Measurements from ENCODE around the gene SLC17A3. TPM values are rescaled to one million over a fixed set of nuclear protein-coding genes. Genes with fewer than 3 reads are reported as not detected.

SLC17A3 gene
- polyA plus RNA-seq, 1 donor from 2014 or later, result not detected

DNA sequence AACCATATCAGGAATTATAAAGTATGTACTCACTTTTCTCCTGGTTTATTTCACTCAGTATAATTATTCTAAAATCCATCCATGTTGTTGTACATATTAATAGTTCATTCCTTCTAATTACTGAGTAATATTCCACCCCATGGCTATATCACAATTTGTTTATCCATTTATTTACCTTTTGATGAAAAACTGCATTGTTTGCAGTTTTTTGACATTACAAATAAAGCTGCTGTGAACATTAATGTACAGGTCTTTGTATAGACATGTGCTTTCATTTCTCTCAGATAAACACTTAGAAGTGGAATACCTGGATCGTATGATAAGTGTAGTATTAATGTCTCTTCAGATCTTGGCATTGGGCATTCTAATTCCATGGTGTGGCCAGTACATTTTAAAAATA, 4.2 kb downstream of the SLC17A3 start:
- Histone ChIP-seq H3K9ac (ENCODE audit: low read length) (no peak overlapping the region), H3K27me3 (ENCODE audit: insufficient read depth, low read depth, low read length) (no peaks in the 10 kb centered on the region), H2AFZ (ENCODE audit: low read depth, low read length) (no peak overlapping the region), H3K27ac (ENCODE audit: low read length) (no peak overlapping the region), H3K79me2 (replicated peaks; ENCODE audit: insufficient read depth, low read length) (no peaks in the 10 kb centered on the region), H3K9me2 (ENCODE audit: insufficient read depth, low read length) (no peaks in the 10 kb centered on the region), H4K20me1 (ENCODE audit: insufficient read depth) (no peaks in the 10 kb centered on the region), H3F3A (ENCODE audit: insufficient read depth, low read length, poor library complexity, severe bottlenecking) (no peaks in the 10 kb centered on the region), H3K9me3 (ENCODE audit: low read length) (no peaks in the 10 kb centered on the region), H3K4me2 (ENCODE audit: low read length) (no peak overlapping the region), H3K36me3 (ENCODE audit: insufficient read depth, low read length) (no peaks in the 10 kb centered on the region), H3K4me3 (ENCODE audit: low read length) (no peak overlapping the region)
- TF ChIP-seq SMC3 (conservative IDR thresholded peaks at IDR 0.05; ENCODE audit: poor library complexity), result no peak
- TF ChIP-seq EZH2 (IDR thresholded peaks at IDR 0.05; ENCODE audit: borderline replicate concordance, insufficient read depth, low read length, poor library complexity, severe bottlenecking), result no peak
- TF ChIP-seq RAD21 (conservative IDR thresholded peaks at IDR 0.05), result no peak
- TF ChIP-seq EP300 (conservative IDR thresholded peaks at IDR 0.05; ENCODE audit: poor library complexity, severe bottlenecking), result no peak
- TF ChIP-seq POLR2AphosphoS5 (IDR thresholded peaks at IDR 0.05), result no peak
- TF ChIP-seq, protein P1, sequence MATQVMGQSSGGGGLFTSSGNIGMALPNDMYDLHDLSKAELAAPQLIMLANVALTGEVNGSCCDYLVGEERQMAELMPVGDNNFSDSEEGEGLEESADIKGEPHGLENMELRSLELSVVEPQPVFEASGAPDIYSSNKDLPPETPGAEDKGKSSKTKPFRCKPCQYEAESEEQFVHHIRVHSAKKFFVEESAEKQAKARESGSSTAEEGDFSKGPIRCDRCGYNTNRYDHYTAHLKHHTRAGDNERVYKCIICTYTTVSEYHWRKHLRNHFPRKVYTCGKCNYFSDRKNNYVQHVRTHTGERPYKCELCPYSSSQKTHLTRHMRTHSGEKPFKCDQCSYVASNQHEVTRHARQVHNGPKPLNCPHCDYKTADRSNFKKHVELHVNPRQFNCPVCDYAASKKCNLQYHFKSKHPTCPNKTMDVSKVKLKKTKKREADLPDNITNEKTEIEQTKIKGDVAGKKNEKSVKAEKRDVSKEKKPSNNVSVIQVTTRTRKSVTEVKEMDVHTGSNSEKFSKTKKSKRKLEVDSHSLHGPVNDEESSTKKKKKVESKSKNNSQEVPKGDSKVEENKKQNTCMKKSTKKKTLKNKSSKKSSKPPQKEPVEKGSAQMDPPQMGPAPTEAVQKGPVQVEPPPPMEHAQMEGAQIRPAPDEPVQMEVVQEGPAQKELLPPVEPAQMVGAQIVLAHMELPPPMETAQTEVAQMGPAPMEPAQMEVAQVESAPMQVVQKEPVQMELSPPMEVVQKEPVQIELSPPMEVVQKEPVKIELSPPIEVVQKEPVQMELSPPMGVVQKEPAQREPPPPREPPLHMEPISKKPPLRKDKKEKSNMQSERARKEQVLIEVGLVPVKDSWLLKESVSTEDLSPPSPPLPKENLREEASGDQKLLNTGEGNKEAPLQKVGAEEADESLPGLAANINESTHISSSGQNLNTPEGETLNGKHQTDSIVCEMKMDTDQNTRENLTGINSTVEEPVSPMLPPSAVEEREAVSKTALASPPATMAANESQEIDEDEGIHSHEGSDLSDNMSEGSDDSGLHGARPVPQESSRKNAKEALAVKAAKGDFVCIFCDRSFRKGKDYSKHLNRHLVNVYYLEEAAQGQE (IDR thresholded peaks at IDR 0.05; ENCODE audit: borderline replicate concordance), result no peak
- TF ChIP-seq, protein P2, sequence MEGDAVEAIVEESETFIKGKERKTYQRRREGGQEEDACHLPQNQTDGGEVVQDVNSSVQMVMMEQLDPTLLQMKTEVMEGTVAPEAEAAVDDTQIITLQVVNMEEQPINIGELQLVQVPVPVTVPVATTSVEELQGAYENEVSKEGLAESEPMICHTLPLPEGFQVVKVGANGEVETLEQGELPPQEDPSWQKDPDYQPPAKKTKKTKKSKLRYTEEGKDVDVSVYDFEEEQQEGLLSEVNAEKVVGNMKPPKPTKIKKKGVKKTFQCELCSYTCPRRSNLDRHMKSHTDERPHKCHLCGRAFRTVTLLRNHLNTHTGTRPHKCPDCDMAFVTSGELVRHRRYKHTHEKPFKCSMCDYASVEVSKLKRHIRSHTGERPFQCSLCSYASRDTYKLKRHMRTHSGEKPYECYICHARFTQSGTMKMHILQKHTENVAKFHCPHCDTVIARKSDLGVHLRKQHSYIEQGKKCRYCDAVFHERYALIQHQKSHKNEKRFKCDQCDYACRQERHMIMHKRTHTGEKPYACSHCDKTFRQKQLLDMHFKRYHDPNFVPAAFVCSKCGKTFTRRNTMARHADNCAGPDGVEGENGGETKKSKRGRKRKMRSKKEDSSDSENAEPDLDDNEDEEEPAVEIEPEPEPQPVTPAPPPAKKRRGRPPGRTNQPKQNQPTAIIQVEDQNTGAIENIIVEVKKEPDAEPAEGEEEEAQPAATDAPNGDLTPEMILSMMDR (IDR thresholded peaks at IDR 0.05; ENCODE audit: poor library complexity, severe bottlenecking), result no peak
- TF ChIP-seq MXI1 (conservative IDR thresholded peaks at IDR 0.05; ENCODE audit: poor library complexity, severe bottlenecking), result no peak
- TF ChIP-seq TAF1 (IDR thresholded peaks at IDR 0.05; ENCODE audit: low read depth), result no peak

DNA sequence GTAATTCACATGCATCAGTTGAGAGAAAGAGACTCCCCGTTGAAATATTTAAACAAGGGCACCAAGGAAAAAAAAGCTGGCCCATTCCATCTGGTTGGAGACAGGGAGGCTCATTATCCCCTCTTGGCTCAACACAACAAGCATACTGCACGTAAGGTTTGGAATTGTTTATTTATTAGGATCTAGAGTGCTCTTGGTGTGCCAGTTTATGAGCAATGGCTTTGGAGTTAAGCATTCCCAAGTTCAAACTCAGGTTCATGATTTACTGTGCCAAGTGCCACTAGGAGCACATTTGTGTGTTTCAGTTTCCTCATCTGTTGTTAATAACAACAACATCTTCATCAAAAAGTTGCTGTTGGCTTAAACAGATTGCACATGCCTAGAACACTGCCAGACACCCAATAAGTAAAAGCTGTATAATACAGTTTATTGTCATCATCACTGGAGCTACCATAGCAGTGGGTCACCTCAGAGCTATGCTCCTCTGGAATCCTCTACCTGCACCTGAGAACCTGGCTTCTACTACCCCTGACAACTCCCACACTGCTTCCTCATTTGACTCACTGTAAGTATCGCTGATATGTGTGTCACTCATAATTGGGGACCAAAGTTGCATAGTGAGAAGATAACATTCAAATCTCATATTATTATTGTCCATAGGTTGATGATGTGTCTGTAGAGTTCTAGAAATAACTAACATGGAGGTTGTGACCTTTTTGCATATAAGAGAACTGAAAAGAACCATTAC, 5.4 kb downstream of the SLC17A3 start:
- Histone ChIP-seq H3F3A (ENCODE audit: insufficient read depth, low read length, poor library complexity, severe bottlenecking) (no peaks in the 10 kb centered on the region), H3K9me2 (ENCODE audit: insufficient read depth, low read length) (no peaks in the 10 kb centered on the region), H4K20me1 (ENCODE audit: insufficient read depth) (no peaks in the 10 kb centered on the region), H3K36me3 (ENCODE audit: insufficient read depth, low read length) (no peaks in the 10 kb centered on the region), H3K4me3 (ENCODE audit: low read length) (no peak overlapping the region), H2AFZ (ENCODE audit: low read depth, low read length) (no peak overlapping the region), H3K79me2 (replicated peaks; ENCODE audit: insufficient read depth, low read length) (no peaks in the 10 kb centered on the region), H3K27me3 (ENCODE audit: insufficient read depth, low read depth, low read length) (no peaks in the 10 kb centered on the region), H3K9me3 (ENCODE audit: low read length) (no peaks in the 10 kb centered on the region), H3K4me2 (ENCODE audit: low read length) (no peak overlapping the region), H3K27ac (ENCODE audit: low read length) (no peak overlapping the region), H3K9ac (ENCODE audit: low read length) (no peak overlapping the region)
- TF ChIP-seq EZH2 (IDR thresholded peaks at IDR 0.05; ENCODE audit: borderline replicate concordance, insufficient read depth, low read length, poor library complexity, severe bottlenecking) (no peak), TAF1 (IDR thresholded peaks at IDR 0.05; ENCODE audit: low read depth) (no peak), EP300 (conservative IDR thresholded peaks at IDR 0.05; ENCODE audit: poor library complexity, severe bottlenecking) (no peak), MXI1 (conservative IDR thresholded peaks at IDR 0.05; ENCODE audit: poor library complexity, severe bottlenecking) (no peak), POLR2AphosphoS5 (IDR thresholded peaks at IDR 0.05) (no peak), SMC3 (conservative IDR thresholded peaks at IDR 0.05; ENCODE audit: poor library complexity) (no peak), RAD21 (conservative IDR thresholded peaks at IDR 0.05) (no peak)
- TF ChIP-seq, protein P2 (IDR thresholded peaks at IDR 0.05; ENCODE audit: poor library complexity, severe bottlenecking), result no peak
- TF ChIP-seq, protein P1 (IDR thresholded peaks at IDR 0.05; ENCODE audit: borderline replicate concordance), result no peak
